GM12864 (cell line): ENCODE results near the gene KRT39.

Source experiments
- DNase-seq: peaks from one replicate; pipeline ENCODE4 v3.0.0-alpha.2; 2011; ENCODE audit warnings: low read depth
- H3K4me3 ChIP-seq: 2 replicates; pipeline ENCODE4 v1.5.1; 2011; ENCODE audit warnings: mild to moderate bottlenecking, low read depth, low read length, control low read depth
- TF ChIP-seq, protein P1 (sequence below): IDR thresholded peaks from 2 replicates; pipeline ENCODE4 v1.5.1; 2011; ENCODE audit warnings: low read depth, mild to moderate bottlenecking, moderate library complexity, low read length, control low read depth, inconsistent platforms; ENCODE audit errors: missing control alignments

The KRT39 gene

DNA sequence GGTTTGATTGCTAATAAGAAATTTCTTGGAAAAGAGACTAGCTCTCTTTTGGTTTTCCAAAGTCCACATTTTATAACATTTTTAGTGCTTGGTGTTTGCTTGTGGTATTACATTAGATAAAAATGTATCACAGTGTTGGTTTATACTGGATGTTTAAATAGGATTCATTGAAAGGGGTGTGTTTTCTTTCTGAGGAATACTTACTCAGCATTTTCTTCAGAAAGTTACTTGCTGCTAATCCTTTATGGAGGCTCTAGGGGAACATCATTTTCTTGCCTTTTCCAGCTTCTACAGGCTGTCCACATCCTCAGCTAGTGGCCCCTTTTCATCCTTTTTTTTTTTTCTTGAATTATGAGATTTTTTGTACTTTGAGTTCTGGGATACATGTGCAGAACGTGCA, 834 bp upstream of the KRT39 start:
- TF ChIP-seq, protein P1, sequence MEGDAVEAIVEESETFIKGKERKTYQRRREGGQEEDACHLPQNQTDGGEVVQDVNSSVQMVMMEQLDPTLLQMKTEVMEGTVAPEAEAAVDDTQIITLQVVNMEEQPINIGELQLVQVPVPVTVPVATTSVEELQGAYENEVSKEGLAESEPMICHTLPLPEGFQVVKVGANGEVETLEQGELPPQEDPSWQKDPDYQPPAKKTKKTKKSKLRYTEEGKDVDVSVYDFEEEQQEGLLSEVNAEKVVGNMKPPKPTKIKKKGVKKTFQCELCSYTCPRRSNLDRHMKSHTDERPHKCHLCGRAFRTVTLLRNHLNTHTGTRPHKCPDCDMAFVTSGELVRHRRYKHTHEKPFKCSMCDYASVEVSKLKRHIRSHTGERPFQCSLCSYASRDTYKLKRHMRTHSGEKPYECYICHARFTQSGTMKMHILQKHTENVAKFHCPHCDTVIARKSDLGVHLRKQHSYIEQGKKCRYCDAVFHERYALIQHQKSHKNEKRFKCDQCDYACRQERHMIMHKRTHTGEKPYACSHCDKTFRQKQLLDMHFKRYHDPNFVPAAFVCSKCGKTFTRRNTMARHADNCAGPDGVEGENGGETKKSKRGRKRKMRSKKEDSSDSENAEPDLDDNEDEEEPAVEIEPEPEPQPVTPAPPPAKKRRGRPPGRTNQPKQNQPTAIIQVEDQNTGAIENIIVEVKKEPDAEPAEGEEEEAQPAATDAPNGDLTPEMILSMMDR = no peak
- H3K4me3 ChIP-seq = no peak overlapping the region
- no peak for DNase-seq

DNA sequence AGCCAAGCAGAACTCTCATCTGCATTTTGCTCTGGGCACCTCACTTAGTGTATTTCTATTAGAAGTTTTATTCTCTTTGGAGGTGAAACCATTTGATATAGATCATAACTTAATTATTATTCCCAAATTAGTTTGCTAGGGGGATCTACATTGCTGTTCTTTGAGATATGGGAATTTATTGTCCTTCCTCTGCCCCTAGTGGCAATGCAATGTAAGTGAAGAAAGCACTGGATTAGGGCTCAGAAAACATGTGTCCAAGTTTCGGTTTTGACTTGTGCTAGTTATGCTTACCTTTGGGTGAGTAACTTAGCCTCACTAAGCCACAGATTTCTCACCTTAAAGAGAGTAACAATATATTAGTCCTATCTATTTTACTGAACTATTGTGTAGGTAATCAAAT, 2.9 kb downstream of the KRT39 start:
- no peak overlapping the region for H3K4me3 ChIP-seq
- DNase-seq = peak; percentile 2
- TF ChIP-seq, protein P1 = peak; percentile 64

DNA sequence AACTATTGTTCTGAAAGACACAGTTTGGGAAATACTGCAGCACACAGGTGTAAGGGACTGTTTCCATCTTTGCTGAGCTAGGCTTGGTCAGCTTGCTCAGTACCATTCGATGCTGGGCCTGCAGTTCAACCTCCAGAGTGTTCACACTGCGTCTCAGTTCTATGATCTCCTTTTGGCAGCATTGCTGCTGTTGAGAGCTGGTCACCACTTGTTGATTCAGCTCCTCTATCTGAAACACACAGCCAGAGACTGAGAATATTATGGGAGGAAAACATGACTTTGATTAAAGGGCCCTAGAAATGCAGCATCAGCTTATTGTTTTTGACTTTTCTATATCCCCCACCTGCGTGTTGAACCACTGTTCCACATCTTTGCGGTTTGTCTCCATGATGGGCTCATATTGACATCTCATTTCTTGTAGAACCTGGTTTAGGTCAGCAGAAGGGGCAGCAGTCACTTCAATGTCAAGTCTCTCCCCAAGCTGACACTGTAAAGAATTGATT, 4.6 kb downstream of the KRT39 start:
- H3K4me3 ChIP-seq = no peak overlapping the region
- no peak for DNase-seq

DNA sequence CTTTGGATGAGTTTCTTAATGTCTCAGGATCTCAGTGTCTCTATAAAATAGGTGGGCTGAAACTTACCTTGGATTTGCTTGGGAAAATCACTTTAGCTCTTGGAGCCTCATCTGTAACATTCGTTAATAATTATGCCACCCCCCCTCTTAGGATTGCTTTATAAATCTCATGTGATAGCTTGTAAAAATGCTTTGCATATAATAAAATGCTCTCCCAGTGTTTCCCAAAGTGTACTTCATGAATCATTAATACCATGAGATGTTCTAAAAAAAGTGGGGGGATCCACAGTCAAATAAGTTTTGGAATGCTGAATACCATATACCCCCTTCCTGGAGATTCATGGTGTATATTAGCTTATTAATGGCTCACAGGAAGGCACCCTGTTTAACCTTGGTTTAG, 5.2 kb downstream of the KRT39 start:
- H3K4me3 ChIP-seq = no peak overlapping the region
- no peak for DNase-seq
- TF ChIP-seq, protein P1 = no peak

More for the DNA sequence above, 4.6 kb downstream of the KRT39 start:
- TF ChIP-seq, protein P1 = no peak

DNA sequence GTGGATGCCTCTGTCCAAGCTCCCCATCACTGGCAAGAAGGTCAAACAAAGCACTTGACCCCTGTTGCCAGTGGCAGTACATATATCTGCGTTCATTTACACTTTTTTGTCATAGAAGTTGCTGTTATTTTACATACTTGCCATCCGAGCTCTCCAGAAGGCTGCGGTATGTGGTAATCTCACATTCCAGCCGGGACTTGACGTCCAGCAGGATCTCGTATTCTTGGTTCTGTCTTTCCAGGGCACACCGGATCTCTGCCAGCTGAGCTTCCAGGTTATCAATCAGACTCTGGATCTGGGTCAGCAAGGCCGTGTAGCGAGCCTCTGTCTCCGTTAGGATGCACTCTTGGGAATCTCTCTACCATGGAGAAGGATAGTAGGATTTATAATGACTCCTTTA, 6.6 kb downstream of the KRT39 start:
- TF ChIP-seq, protein P1 = no peak
- H3K4me3 ChIP-seq = no peak overlapping the region
- DNase-seq = no peak

DNA sequence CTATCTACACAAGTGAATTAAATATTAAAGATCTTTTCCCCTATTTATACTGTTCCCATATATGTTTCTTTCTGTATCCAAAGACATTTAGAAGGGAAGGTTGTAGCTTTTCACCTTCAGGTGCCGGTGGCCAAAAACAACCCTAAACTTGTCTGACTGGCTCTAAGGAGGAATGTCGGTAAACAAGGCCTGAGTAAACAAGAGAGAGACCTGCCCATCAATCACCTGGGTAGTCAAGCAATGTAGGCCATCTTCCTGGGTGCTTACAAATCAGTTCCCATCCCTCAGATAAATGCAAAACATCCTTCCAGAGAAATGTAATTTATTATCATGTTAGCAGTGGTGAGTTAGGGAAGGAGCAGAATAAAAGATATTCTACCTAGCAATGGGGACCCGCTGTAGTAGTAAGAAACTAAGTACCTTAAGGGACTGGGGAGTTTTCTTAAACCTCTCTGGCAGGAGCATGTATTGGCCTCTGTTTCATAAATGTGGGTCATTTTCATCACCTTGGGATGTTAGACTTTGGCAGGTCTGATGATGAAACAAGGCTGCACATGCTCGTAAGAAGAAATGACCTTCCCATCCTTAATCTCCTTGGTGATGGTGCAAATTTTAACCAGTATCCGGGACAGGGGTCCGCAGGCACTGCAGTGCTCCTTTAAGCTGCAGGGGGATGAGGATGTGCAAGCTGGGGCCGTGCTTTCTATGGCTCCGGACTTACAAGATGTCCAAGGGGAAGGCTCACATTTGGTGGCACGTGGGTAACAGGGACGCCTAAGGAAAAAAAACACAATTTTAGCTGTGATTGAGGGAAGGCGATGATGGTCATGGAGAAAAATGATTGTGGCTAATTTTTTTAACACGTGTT, 8.4 kb downstream of the KRT39 start:
- H3K4me3 ChIP-seq = no peak overlapping the region
- no peak for DNase-seq
- TF ChIP-seq, protein P1 = no peak
